HG02852 (cell line): ENCODE data around the gene ANO4.

ENCODE experiments used
- ATAC-seq: cut with Tn5 transposase; IDR thresholded peaks from one replicate; pipeline ENCODE4 v1.9.1; 2021; ENCODE audit warnings: mild to moderate bottlenecking, moderate library complexity; ENCODE audit not compliant: unreplicated experiment

Gene ANO4

DNA sequence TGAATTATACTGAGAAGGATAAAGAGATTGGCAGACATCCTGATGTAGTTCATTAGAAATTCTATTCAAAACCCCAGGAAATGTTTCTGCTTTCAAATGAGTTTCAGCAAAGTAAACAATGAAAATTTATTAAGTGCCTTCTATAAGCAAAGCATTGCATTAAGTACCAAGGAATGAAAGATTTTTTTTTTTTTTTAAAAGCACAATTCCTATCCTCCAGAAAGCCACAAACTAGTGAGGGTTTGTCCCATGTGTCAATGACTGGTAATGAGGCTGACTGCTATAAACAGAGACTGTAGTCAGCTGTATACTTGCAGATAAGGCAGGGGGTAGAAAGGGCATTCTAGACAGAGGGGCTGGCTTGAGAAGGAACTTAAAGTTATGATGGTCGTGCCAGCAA, 6.7 kb downstream of the ANO4 start:
- ATAC-seq = no peak

DNA sequence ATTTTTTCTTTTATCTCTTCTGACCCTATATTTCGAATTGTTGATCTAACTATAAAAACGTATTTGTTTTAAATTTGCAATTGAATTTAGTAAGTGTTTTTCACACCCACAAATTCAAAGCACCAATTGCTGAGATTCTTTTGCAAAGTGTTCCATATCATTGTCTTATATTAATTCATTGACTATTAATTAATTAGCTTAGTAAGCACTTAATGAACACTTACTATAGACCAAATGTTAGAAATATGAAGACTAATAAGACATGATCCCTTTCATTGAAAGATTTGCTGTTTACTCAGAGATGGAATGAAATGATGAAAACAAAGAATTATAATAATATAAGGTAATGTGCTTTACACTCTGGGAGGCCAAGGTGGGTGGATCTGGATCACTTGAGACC, 14.2 kb downstream of the ANO4 start:
- ATAC-seq = no peak

- no peak for ATAC-seq
These were observed 25.7 kb downstream of the ANO4 start for GRCh38 chr12:100820314-100820713.

DNA sequence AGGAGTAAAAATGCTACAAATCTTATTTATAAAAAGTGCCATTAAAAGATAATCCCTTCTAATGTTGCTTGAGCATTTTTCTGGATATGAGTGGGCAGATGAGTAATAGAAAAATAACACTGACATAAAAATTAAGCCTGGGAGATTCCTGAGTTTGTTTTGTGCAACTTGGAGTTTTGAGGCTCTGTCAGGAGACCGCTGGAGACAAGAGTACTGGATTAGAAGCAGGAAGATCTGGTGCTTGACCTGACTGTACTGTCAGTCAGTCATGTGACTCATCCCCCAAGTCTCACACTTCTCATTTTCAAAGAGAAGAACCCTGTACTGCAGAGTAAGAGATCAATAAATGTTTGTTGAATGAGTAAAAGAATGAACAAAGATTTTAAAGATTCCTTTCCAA, 29.4 kb downstream of the ANO4 start:
- no peak for ATAC-seq

GRCh38 chr12:100824476-100824875, 29.9 kb downstream of the ANO4 start:
- no peak for ATAC-seq

GRCh38 chr12:100826323-100826722, 31.7 kb downstream of the ANO4 start:
- ATAC-seq = no peak

DNA sequence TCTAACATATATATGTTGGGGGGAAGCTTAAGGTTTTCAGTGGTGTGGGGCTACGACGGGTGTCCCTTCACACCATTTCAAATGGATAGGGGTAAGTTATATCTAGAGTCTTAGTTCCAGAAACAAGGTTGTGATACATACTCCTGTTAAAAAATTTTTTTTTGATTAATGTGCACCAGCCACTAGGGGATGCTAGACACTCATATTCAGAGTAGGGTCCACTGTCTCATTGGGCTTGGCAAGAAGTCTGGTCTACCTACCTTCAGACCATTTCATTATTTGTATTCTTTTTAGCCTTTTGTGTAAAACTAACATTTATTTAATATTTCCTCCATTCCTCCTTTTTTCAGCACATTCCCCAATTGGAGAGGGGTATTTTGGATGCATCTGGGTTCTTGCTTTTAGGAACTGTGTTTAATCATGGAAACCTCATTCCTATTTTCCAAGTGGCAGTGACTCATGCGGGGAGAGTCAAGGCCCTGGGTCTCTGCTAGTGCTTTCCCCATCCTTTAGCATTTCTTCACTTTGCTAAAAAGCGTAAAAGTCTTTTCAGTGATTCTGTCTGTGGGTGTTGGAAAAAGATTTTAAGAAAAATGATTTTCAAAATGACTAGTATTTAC, 33.4 kb downstream of the ANO4 start:
- no peak for ATAC-seq

- ATAC-seq = no peak
These were observed 35.6 kb downstream of the ANO4 start for GRCh38 chr12:100830003-100830795.

DNA sequence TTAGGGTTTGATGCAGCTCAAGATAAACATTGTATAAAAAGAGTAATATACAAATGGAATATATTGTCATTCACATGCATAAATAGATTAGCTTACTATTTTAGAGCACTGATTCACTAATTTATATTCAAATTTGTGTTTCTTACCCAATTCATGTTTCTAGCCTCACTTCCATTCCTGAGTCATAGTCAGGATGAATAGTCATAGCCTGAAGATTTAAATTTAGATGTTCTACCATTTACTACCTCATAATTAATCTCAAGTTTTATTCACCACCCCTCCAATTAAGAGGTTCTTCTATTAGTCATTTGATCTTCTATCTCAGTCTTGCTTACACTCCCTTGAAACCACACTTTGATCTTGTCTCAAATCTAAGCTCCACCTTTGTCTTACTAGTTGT, 38.7 kb downstream of the ANO4 start:
- no peak for ATAC-seq

DNA sequence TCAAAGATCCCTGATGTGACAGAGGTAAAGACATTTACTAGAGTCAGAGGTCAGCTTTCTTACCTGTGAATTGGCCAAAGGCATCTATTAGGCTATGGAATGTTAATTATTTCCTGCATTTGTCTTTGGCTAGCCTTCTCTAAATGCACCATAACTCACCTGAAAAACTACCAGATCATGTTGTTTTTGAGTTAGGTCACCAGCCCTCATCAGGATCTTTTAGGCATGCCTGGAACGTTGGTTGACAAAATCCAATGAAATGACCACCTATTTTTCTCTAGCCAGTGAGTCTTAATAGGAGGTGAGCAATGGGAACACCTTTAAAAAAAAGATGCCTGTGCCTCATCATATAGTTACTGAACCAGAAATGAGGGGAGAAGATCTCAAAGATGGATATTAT, 46.2 kb downstream of the ANO4 start:
- no peak for ATAC-seq

GRCh38 chr12:100842156-100842555, 47.6 kb downstream of the ANO4 start:
- no peak for ATAC-seq

- no peak for ATAC-seq
These were observed 48.5 kb downstream of the ANO4 start for GRCh38 chr12:100843061-100843460.

GRCh38 chr12:100845095-100845494, 50.5 kb downstream of the ANO4 start:
- ATAC-seq = no peak

- no peak for ATAC-seq
These were observed 57.1 kb downstream of the ANO4 start for GRCh38 chr12:100851637-100852036.

DNA sequence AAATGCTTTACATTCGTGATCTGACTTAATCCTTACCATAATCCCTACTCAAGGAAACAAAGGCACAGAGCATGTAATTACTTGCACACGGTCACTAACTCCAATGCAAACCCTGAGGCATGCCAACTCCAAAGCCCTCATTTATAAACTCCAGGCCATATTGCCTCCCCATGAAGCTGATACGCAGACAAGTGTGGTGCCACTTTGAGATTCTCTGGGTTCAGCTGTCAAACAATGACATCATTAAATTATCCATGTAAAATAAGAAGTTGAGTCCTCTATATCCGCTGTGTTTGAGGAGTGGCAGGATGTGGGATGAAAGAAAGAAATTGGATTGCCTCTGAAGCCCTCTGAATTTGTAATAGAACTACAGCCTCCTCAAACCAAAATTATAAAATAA, 62.8 kb downstream of the ANO4 start:
- ATAC-seq = no peak

- no peak for ATAC-seq
These were observed 63.4 kb downstream of the ANO4 start for GRCh38 chr12:100857971-100858370.

GRCh38 chr12:100858656-100859055, 64.1 kb downstream of the ANO4 start:
- no peak for ATAC-seq

DNA sequence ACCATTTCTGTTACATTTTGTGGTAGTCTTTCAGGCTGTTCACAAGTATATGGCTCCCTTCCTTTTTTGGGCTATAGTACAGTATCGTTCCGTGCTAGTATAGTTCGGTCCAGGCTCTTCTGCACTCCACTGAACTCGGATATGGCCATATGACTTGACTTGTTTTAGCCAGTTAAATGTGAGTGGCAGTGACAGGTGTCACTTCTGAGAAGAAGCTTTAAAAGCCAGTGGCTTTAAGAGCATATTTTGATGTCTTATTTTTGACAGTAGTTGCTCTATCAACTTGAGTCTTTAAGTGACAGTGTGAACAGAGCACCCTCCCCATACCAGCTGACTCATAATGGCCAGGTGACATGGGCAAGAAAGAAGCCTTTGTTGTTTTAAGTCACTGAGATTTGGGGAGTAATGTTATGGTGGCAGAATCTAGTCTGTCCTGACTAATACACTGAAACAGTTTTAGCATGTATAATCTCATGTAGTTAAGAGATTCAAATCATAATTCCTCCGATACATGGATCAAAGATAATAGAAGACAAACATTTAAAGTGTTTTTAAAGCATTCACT, 64.6 kb downstream of the ANO4 start:
- no peak for ATAC-seq

DNA sequence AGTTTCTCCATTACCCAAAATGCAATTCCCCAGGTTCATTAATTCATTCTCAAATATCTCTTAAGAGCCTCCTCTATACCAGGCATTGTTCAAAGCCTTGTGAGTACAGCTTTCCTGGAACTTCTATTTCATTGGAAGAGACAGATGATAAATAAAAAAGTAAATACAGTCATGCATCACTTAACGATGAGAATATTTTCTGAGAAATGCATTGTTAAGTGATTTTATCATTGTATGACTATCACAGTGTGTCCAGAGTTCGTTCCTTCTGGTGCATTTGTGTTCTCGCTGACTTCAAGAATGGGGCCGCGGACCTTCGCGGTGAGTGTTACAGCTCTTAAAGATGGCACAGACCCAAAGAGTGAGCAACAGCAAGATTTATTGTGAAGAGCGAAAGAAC, 66.0 kb downstream of the ANO4 start:
- no peak for ATAC-seq

GRCh38 chr12:100862676-100863075, 68.1 kb downstream of the ANO4 start:
- no peak for ATAC-seq

- ATAC-seq = no peak
These were observed 69.8 kb downstream of the ANO4 start for GRCh38 chr12:100864366-100864765.

GRCh38 chr12:100867639-100868393, 73.2 kb downstream of the ANO4 start:
- no peak for ATAC-seq
